Left cardiac atrium (tissue), 4 donors: ENCODE results near the gene DEFB124. TPM values are rescaled to one million over a fixed set of nuclear protein-coding genes. Genes with fewer than 3 reads are reported as not detected.
"Not testable (repeated sequence)": the region's sequence is repeated elsewhere in the genome, so short reads cannot be mapped to it uniquely, and the experiment has no call there.

ENCODE experiments used
- ATAC-seq, 2 donors: fragments of 200-7000 bp; cut with Tn5 transposase; one replicate each; pipeline ENCODE4 v1.9.1; 2020; ENCODE audit warnings: mild to moderate bottlenecking in 2 of 2, moderate library complexity in 2 of 2
- DNase-seq: peaks from one replicate; pipeline ENCODE4 v3.0.0-alpha.2; 2020
- intact Hi-C, 2 donors: fragments of 100-400 bp; cut with DNase I; formaldehyde crosslinking; loops; one replicate each; pipeline versions ENCODE4 v1.14.1 to v1.15.1; 2022 to 2023
- long read RNA-seq: library from polyadenylated mRNA; unstranded; transcript quantifications from one replicate; pipeline ENCODE4 v2.0.0, GENCODE V29; 2021
- total RNA-seq, 2 donors: library from RNA; stranded (reverse); fragmentation: NEBNext Ultra II Directional; extraction: Animal tissue kit (Norgen Biotek cat#: 25700); gene quantifications; one replicate each; pipeline ENCODE4 v1.2.1, GENCODE V29; 2021
- donor health status: DM: no; HTN: yes; CAD: no.
- donor health status: DM: no; HTN: yes; CAD: no; lungs with severe emphysema.
- donor health status: DM: yes; HTN: yes; CAD: no.
- donor health status: Dilated cardiomyopathy.

Gene DEFB124
- under 1 TPM in 1 of 2 donors, not detected in 1; 0.44 TPM for total RNA-seq
- long read RNA-seq, partial matches to known transcripts: 0 of 1 reads
- long read RNA-seq, other reads (novel, unspliced or antisense): 1 of 1 reads

GRCh38 chr20:31474758-31475427 is at the start of gene DEFB124, which contains the start of gene REM1:
TSS of gene DEFB124 (minus strand) at chr20:31475127. CDS start at chr20:31473013, 2,114 bp downstream.
TSS of gene REM1 (plus strand) at chr20:31475288. CDS start at chr20:31476446, 1,158 bp downstream.
- DNase-seq: peak; percentile 73
- intact Hi-C loops: no loop called here
- ATAC-seq: peak; percentile 87 to 92

DNA sequence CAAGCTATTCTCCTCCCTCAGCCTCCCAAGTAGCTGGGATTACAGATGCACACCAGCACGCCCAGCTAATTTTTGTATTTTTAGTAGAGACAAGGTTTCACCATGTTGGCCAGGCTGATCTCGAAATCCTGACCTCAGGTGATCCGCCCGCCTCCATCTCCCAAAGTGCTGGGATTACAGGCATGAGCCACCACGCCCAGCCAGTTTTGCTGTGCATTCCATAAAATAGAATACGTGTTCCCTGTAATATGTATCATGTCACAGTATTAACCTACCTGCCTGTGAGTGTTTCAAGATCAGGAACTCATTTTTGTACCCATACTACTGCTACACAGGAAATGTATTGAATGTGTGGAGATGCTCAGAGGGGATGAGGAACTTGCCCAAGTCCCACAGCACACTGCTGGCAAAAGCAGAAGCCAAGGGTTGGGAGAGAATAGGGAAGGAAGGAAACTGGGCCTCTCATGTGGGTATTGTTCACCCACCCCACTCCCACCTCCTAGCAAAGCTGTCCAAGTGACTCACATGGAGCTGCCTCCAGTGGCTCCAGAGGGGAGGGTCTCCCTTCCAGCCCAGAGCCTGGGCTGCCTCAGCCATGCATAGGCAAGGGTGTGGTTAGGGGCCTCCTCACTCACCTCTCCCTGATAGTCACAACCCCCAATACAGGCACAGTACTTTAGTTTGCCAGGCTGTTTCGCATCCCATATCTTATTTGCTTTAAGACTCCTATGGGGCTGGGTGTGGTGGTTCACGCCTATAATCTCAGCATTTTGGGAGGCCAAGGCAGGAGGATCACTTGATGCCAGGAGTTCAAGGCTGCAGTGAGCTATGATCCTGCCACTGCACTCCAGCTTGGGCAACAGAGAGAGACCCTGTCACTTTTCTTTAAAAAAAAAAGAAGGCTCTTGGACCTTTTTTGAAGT is 48.7 kb upstream of the DEFB124 start:
- intact Hi-C loops: no loop called here
- DNase-seq (peak; percentile 36), ATAC-seq (peak; percentile 38 to 71)

DNA sequence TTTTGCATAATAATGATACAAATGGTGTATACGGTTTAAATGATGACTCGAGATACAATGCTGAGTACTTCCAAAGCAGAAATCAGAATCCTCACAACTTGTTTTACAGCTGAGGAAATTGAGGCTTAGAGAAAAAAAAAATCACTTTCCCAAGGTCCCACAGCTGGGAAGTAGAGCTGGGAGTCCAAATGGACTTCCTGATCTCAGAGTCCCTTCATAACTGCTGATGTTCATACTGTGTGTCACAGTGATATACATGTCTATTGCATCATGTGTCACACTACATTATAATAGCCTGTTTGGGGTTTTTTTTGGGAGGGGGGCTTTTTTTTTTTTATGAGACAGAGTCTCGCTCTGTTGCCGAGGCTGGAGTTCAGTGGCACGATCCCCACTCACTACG is 47.8 kb upstream of the DEFB124 start:
- no peak for DNase-seq
- peak in 1 of 2 donors; percentile 30 for ATAC-seq
- intact Hi-C loops: no loop called here

- ATAC-seq, DNase-seq, intact Hi-C loops: not testable (repeated sequence)
Observed at GRCh38 chr20:31521267-31521666, 46.3 kb upstream of the DEFB124 start.

GRCh38 chr20:31517373-31517772 is 42.4 kb upstream of the DEFB124 start:
- intact Hi-C loops: no loop called here
- no peak for DNase-seq
- no peak for ATAC-seq

DNA sequence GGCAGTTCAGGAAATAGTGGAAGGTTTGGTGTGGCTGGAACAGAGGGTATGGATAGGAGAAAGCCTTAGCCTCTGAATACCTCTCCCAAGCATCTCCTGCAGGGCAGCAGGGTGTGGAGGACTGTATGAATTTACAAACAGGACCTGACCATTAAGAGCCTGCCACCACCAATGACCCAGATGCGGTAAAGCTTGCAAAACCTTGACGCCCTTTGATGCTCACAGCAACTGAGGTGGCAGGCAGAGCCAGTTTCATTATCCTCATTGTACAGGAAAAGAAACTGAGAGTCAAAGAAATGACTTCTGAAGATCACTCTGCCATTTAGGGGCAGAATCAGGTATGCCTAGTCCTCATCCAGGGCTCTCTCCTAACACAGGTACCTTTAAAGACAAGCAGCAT is 41.7 kb upstream of the DEFB124 start:
- intact Hi-C loops: no loop called here
- DNase-seq (no peak), ATAC-seq (no peak)

DNA sequence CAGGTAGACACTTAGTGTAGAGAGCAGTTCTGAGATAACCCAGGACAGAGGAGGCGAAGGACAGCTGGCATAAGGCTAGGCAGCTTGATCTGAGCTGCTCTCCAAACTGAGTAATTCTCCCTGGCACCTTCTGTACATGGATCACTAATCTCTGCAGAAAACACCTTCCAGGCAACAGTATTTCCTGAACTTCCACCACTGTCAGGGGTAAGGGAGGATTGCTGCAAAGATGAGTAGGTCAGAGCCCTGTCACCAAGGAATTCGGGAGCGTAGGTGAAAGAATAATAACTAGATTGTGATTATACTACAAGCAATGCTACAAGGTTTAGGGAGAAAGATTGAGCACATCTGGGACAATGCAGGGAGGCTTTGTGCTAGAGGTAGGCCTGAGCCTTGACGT is 41.2 kb upstream of the DEFB124 start:
- ATAC-seq (no peak), DNase-seq (no peak)
- intact Hi-C loops: no loop called here

DNA sequence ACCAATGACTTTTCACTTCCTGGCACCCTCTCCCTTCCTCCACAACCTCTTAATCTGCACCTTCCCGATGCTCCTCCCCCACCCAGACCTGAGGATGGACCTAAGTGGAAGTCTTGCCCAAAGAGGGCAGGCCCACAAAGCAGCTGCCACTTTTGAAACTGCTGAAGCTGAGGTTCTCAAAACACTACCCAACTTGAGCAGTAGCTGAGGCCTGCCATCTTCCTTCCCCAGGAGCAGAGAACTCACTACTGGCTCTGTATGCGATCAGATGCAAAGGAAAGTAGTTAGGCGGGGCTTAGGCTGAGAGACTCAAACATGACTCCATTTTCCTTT is 40.8 kb upstream of the DEFB124 start:
- intact Hi-C loops: no loop called here
- no peak for ATAC-seq
- DNase-seq: no peak

- ATAC-seq (no peak), DNase-seq (no peak)
- intact Hi-C loops: no loop called here
Observed at GRCh38 chr20:31515072-31515774, 40.3 kb upstream of the DEFB124 start.

DNA sequence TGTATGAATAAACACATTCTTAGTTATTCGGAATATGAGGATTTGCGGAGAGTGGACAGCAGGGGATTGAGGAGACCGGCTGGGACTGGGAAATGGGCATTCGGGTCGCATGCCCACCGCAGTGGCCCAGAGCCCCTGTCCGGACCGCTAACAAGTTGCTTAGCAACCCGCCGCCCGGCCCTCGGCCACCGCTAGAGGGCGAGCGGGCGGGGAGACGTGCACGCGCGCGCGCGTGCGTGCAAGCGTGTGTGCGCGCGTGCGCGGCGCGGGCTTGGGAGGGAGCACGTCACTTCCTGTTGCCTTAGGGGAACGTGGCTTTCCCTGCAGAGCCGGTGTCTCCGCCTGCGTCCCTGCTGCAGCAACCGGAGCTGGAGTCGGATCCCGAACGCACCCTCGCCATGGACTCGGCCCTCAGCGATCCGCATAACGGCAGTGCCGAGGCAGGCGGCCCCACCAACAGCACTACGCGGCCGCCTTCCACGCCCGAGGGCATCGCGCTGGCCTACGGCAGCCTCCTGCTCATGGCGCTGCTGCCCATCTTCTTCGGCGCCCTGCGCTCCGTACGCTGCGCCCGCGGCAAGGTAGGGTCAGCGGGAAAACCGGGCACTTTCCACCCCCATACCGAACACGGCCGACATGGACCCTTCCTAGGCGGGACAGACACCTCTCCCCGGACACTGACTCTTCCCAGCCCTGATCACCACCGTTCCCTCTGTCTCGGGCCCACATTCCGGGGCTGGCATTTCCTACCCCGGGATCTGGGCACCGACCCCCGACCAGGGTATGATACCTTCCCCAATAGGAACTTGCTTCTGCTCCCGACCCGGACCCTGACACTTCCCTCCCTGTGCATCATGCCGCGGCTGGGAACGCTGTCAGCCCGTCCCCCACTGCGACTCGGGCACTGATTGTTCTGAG is 39.5 kb upstream of the DEFB124 start, which contains the start of gene HM13:
Gene HM13 (plus strand): TSS at position 289 of the 918 bp plus-strand sequence. CDS start 110 bp downstream, at position 399.
- peak; percentile 93 for DNase-seq
- ATAC-seq: peak; percentile 95 to 98
- intact Hi-C loops: no loop called here

GRCh38 chr20:31508517-31509244 is 33.8 kb upstream of the DEFB124 start:
- ATAC-seq (no peak), DNase-seq (no peak)
- intact Hi-C loops: no loop called here

- intact Hi-C loops: no loop called here
- ATAC-seq (no peak), DNase-seq (no peak)
Observed at GRCh38 chr20:31505903-31506302, 31.0 kb upstream of the DEFB124 start.

DNA sequence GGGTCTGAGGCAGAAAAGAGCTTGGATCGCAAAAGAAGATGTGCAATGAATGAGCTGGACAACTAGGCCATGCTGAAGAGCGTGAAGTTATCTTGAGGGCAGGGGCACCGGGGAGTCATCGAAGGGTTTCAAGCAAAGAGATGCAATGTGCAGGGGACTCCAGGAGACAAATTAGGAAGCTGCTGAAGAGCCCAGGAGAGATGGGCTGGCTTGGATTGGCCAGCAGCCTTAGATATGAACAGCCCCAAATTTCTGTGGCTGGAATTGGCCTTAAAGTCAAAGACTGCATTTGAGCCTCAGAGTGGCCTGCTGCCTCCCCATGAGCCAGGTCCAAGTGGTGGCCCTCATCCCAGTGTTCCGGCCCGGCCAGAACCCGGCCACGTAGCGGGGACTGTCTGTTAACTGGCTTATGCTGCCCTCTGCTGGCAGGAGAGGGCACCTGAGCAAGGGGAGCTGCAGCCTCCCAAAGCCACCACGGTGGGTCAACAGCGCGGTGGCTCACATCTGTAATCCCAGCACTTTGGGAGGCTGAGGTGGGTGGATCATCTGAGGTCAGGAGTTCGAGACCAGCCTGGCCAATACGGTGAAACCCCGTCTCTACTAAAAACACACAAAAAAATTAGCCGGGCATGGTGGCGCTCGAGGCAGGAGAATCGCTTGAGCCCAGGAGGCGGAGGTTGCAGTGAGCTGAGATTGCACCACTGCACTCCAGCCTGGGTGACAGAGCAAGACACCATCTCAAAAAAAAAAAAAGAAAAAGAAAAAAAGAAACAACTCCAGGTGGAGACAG is 28.2 kb upstream of the DEFB124 start:
- ATAC-seq (peak; percentile 97), DNase-seq (peak; percentile 92)
- intact Hi-C loops: loop anchor here (2.0 to 5.0 kb wide), 2 partner anchors 41 to 42 kb away; no protein-coding TSS in a partner anchor

- DNase-seq: no peak
- intact Hi-C loops: loop anchor here in 1 of 2 donors (5.0 kb wide), 1 partner anchor 38 kb away; no protein-coding TSS in a partner anchor
- ATAC-seq: no peak
Observed at GRCh38 chr20:31500527-31500926, 25.6 kb upstream of the DEFB124 start.

GRCh38 chr20:31497838-31498540 is 23.1 kb upstream of the DEFB124 start:
- DNase-seq (peak; percentile 59), ATAC-seq (peak in 1 of 2 donors; percentile 17)
- intact Hi-C loops: no loop called here

DNA sequence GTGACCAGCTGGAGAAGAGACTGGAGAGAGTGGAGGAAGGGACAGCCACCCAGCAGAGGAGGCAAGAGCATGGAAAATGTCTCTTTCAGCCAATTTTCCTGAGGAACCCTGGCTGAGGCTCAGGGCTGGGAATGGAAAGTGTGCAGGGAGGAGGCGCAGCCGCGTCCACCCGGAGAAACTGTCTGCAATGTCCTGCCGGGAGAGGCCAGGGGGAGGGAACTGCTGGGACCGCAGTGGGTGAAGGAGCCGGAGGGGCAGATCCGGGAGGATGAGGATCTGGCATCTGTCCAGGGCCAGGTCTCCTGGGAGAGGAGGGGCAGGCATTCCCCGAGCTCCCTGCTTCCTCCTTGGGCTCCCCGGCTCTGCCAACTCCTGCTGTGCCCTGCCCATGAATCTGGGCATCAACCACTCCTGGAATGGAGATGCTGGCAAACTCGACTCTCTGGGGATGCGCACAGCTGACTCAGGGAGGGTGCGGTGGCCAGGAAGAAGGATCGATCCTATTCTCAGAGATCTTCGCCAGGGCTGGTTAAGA is 21.9 kb upstream of the DEFB124 start:
- intact Hi-C loops: no loop called here
- DNase-seq: peak; percentile 87
- peak; percentile 89 to 91 for ATAC-seq
